K562 (cell line): ENCODE measurements around the gene FBXO48. TPM values are rescaled to one million over a fixed set of nuclear protein-coding genes. Genes with fewer than 3 reads are reported as not detected.

Experiments
- ATF6 ChIP-seq: sonication (generic); formaldehyde crosslinking; IDR thresholded peaks from 2 replicates; pipeline ENCODE4 v1.4.0; 2020; ENCODE audit warnings: mild to moderate bottlenecking, missing genetic modification reagents
- GMEB1 ChIP-seq: fragments of 250-450 bp; sonication (Bioruptor Pico); IDR thresholded peaks from 2 replicates; pipeline ENCODE4 v1.4.0; 2020; ENCODE audit warnings: mild to moderate bottlenecking
- HLTF ChIP-seq: fragments of 450-650 bp; IDR thresholded peaks from 2 replicates; pipeline ENCODE4 v1.6.1; 2016
- HNRNPLL ChIP-seq: fragments of 200-400 bp; formaldehyde crosslinking; IDR thresholded peaks from 2 replicates; pipeline ENCODE4 v1.6.1; 2017; ENCODE audit warnings: low read length, low read depth, mild to moderate bottlenecking; ENCODE audit not compliant: poor library complexity, severe bottlenecking
- MTA2 ChIP-seq: fragments of 450-650 bp; IDR thresholded peaks from 2 replicates; pipeline ENCODE4 v1.6.1; 2016; ENCODE audit warnings: low read depth
- NR2C1 ChIP-seq, 2 experiments: fragments of 450-650 bp; IDR thresholded peaks; 2 replicates each; pipeline ENCODE4 v1.6.1; 2017; ENCODE audit warnings: mild to moderate bottlenecking in 2 of 2, antibody characterized with exemption in 1 of 2, inconsistent platforms in 1 of 2, missing compliant biosample characterization in 1 of 2, missing genetic modification characterization in 1 of 2
- PCBP2 ChIP-seq: fragments of 200-400 bp; formaldehyde crosslinking; IDR thresholded peaks from 2 replicates; pipeline ENCODE4 v1.6.1; 2018; ENCODE audit warnings: low read length, low read depth, mild to moderate bottlenecking, moderate library complexity; ENCODE audit not compliant: poor library complexity, severe bottlenecking
- PHTF2 ChIP-seq: fragments of 250-450 bp; sonication (Bioruptor Pico); IDR thresholded peaks from 2 replicates; pipeline ENCODE4 v1.5.0; 2021; ENCODE audit warnings: mild to moderate bottlenecking
- PTTG1 ChIP-seq: fragments of 450-650 bp; IDR thresholded peaks from 2 replicates; pipeline ENCODE4 v1.6.1; 2016; ENCODE audit warnings: low read depth, mild to moderate bottlenecking, missing genetic modification characterization, missing compliant biosample characterization
- RHOXF2B ChIP-seq: fragments of 250-450 bp; sonication (Bioruptor Pico); conservative IDR thresholded peaks from 2 replicates; pipeline ENCODE4 v1.5.1; 2021
- SAP30 ChIP-seq: fragments of 200-600 bp; sonication (generic); IDR thresholded peaks from 2 replicates; pipeline ENCODE4 v1.6.1; 2012; ENCODE audit warnings: borderline replicate concordance, low read depth, mild to moderate bottlenecking, moderate library complexity, low read length, control low read depth, inconsistent platforms; ENCODE audit not compliant: insufficient read depth, poor library complexity, severe bottlenecking
- SMARCC2 ChIP-seq: fragments of 450-650 bp; IDR thresholded peaks from 2 replicates; pipeline ENCODE4 v1.6.1; 2017; ENCODE audit warnings: antibody characterized with exemption, moderate library complexity, mild to moderate bottlenecking, low read depth
- SRSF3 ChIP-seq: fragments of 200-400 bp; formaldehyde crosslinking; IDR thresholded peaks from 2 replicates; pipeline ENCODE4 v1.6.1; 2016; ENCODE audit warnings: mild to moderate bottlenecking, low read length, moderate library complexity; ENCODE audit not compliant: insufficient read depth
- ZBTB8A ChIP-seq: fragments of 450-650 bp; IDR thresholded peaks from 2 replicates; pipeline ENCODE4 v1.6.1; 2018; ENCODE audit warnings: mild to moderate bottlenecking, moderate library complexity; ENCODE audit not compliant: partially characterized antibody
- ZKSCAN8 ChIP-seq: fragments of 200-800 bp; sonication (Bioruptor generic); IDR thresholded peaks from 2 replicates; pipeline ENCODE4 v1.6.1; 2016; ENCODE audit warnings: missing genetic modification characterization, missing compliant biosample characterization
- ZNF584 ChIP-seq: fragments of 200-800 bp; sonication (Bioruptor generic); IDR thresholded peaks from 2 replicates; pipeline ENCODE4 v1.6.1; 2016; ENCODE audit warnings: low read depth, mild to moderate bottlenecking, missing genetic modification characterization, missing compliant biosample characterization
- ZNF707 ChIP-seq: fragments of 250-450 bp; sonication (Bioruptor Pico); conservative IDR thresholded peaks from 2 replicates; pipeline ENCODE4 v1.8.0; 2022; ENCODE audit warnings: inconsistent platforms, mild to moderate bottlenecking, moderate library complexity
- ZNF717 ChIP-seq: fragments of 250-450 bp; sonication (Bioruptor Pico); IDR thresholded peaks from 2 replicates; pipeline ENCODE4 v1.5.0; 2021
- polyA plus RNA-seq, 8 experiments: library from polyadenylated mRNA; depleted of rRNA in 4 of 8; stranded (reverse) in 5 of 8; unstranded in 3 of 8; fragments of >200 nt; fragmentation: Nextera tagmentation in 2 of 8; fragmentation: Illumina TruSeq in 1 of 8; extraction: Ambion mirVana in 2 of 8; extraction: Trizol in 1 of 8; gene quantifications; 2 replicates each; pipeline versions ENCODE4 v1.2.1 to v1.2.3, GENCODE V29; 2011 to 2014; ENCODE audit warnings: inconsistent platforms in 1 of 8, missing spikeins in 1 of 8
- total RNA-seq, 7 experiments: library from RNA; depleted of rRNA in 6 of 7; stranded (reverse); fragments of >200 nt in 6 of 7; fragmentation: Illumina TruSeq in 2 of 7; extraction: Trizol in 2 of 7; gene quantifications; 2 replicates each; pipeline versions ENCODE4 v1.2.1 to v1.2.3, GENCODE V29; 2011 to 2021; ENCODE audit warnings: low replicate concordance in 1 of 7
- TF ChIP-seq, protein P1 (sequence below), 2 experiments: IDR thresholded peaks; 2 replicates each; pipeline ENCODE4 v1.6.1; 2011; ENCODE audit warnings: borderline replicate concordance in 1 of 2, control low read depth in 1 of 2, low read depth in 1 of 2, low read length in 1 of 2, mild to moderate bottlenecking in 1 of 2, mixed read lengths in 1 of 2, moderate library complexity in 1 of 2; ENCODE audit not compliant: insufficient read depth in 1 of 2, insufficient read length in 1 of 2, poor library complexity in 1 of 2, severe bottlenecking in 1 of 2; ENCODE audit errors: extremely low read depth in 1 of 2
- TF ChIP-seq, protein P2 (sequence below): IDR thresholded peaks from 3 replicates; pipeline ENCODE4 v1.6.1; 2011; ENCODE audit warnings: borderline replicate concordance, mild to moderate bottlenecking; ENCODE audit not compliant: insufficient read length, insufficient read depth

Gene FBXO48
- total and polyA plus RNA-seq, 9 of the 15 experiments (the other 6 are each of a cell fraction or from before 2014, with no cell fraction given), result 0.36 to 1.8 (median 0.73) TPM

DNA sequence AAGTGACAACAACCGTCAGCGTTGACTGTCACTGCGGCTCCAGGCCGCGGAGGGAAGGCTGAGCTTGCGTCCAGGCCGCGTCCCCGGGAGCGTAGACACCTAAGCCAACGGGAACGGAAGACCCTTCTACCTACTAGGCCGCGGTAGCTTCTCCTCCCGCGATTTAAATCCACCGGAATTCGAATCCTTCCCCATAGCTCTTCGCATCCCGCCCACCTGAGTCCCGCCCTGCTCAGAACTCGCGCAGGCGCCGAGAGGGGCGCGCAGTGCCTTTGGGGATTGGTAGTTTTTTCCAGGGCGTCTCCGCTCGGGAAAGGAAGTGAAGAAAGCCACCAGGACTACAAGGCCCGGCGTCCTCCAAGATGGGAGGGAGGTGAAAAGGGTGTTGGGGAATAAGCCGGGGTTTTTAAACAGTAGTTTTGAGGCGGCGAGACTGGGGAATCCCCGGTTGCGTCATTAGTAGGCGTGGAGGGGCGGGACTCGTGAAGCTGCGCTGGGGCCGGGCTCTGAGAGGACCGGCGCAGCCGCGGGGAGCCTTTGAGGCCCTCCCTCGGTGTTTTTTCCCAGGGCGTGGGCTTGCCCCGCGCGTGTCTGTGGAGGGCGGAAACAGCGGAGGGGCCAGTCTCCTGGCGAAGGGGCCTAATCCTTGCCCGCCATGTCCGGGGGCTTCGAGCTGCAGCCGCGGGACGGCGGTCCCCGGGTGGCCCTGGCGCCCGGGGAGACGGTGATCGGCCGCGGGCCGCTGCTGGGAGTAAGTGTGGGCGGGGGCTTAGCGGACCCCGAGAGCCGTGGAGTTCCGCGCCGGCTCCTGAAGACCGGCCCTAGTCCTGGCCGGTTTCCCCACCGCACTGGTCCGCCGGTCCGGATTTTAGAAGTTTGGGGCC is at the start of gene FBXO48, which contains the start of gene APLF (continued):
- TF ChIP-seq NR2C1 (IDR thresholded peaks at IDR 0.05) (peak; percentile 79; the same call in 1 of the 2 replicates), NR2C1 (tag; IDR thresholded peaks at IDR 0.05) (peak; percentile 88), ATF6 (CRISPR knock-in tag) (no peak), SMARCC2 (peak; percentile 57), ZBTB8A (no peak), SRSF3 (no peak), MTA2 (peak; percentile 27; the same call in 1 of the 2 replicates), SAP30 (peak; percentile 93), ZKSCAN8 (no peak), ZNF717 (CRISPR knock-in tag) (no peak), HLTF (no peak), HNRNPLL (peak; percentile 71), ZNF707 (CRISPR knock-in tag) (no peak), PHTF2 (CRISPR knock-in tag) (no peak), ZNF584 (CRISPR knock-in tag) (no peak), PTTG1 (tag) (no peak), RHOXF2B (CRISPR knock-in tag) (no peak), PCBP2 (no peak), GMEB1 (CRISPR knock-in tag) (no peak)
- TF ChIP-seq, protein P1, sequence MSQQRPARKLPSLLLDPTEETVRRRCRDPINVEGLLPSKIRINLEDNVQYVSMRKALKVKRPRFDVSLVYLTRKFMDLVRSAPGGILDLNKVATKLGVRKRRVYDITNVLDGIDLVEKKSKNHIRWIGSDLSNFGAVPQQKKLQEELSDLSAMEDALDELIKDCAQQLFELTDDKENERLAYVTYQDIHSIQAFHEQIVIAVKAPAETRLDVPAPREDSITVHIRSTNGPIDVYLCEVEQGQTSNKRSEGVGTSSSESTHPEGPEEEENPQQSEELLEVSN (IDR thresholded peaks at IDR 0.05; ENCODE audit: borderline replicate concordance in 1 of 2, extremely low read depth in 1 of 2, insufficient read depth in 1 of 2, insufficient read length in 1 of 2, low read depth in 1 of 2, low read length in 1 of 2, poor library complexity in 1 of 2, severe bottlenecking in 1 of 2), result peak; percentile 35 to 41
- TF ChIP-seq, protein P2, sequence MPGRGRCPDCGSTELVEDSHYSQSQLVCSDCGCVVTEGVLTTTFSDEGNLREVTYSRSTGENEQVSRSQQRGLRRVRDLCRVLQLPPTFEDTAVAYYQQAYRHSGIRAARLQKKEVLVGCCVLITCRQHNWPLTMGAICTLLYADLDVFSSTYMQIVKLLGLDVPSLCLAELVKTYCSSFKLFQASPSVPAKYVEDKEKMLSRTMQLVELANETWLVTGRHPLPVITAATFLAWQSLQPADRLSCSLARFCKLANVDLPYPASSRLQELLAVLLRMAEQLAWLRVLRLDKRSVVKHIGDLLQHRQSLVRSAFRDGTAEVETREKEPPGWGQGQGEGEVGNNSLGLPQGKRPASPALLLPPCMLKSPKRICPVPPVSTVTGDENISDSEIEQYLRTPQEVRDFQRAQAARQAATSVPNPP, result no peak
